GM04503 (cell line): ENCODE data around the gene LPCAT1.
"Not testable (repeated sequence)": the region's sequence is repeated elsewhere in the genome, so short reads cannot be mapped to it uniquely, and the experiment has no call there.

Experiments
- DNase-seq: peaks from one replicate; pipeline ENCODE4 v3.0.0-alpha.2; 2012; ENCODE audit warnings: low read depth

Gene LPCAT1

DNA sequence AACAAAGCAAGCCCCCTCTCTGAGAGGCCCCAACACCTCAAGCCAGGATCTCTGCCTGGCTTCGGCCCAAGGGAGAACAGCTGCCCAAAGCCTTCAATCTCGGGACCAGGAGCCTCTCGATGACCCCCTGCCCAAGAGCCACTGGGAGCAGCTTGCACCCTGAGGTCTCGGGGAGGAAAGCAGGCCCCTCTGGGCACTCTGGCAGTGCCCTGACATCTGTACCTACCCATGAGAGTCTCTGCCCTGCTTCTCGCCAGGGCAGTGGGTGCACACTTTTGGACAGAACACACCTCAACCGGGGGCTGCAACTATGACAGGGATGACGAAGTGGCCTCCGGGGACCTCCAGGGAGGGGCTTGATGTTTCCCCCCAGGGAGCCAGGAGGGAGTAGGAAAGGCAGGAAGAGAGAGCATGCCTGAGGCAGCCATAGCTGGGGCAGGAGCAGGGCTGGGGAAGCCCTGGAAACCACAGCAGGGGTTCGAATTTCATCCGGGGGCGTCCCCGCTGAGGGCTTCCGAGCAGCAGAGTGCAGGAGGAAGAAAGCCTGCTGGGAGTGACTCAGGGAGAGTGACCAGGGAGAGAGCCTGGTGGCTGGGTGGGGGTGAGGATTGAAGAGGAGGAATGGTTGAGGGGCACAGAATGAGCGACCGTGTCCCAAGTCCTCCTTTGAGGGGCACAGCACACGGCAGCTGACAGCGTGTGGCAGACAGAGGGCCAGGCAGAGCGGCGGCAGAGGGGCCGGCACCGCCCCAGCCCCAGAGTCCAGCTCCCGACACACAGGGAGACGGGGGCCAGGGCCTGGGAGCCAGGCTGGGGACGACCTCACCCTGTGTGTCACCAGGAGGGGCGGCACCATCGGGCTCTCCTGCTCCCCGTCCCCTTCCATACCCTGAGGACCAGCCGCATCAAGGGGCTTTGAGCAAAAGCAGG is 1.8 kb downstream of the LPCAT1 start:
- no peak for DNase-seq

DNA sequence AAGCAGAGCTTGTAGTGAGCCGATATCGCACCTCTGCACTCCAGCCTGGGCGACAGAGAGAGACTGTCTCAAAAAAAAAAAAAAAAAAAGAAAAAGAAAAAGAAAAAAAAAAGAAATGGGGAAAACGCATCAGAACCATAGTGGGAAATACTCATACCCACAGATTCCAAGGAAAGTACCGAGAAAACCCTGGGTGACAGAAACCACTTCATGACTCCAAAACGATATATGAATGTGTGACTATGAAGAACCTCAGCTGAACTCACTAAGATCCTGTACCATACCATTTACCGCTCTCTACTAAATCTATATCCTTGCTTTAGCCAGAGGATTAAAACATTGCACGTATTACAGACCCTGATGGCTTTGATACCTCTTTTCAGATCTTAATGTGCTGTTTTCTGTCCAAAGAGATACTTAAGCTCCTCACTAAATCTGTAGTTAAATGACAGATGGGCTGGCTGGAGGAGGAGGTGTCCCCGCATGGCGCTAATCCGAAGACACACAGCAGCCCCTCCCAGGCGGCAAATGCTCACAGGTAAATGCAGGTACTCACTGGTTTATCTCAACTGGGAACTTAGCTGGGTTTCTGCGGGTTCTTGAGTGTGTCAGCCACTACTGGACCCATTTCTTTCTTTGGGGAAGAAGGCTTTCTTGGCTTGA is 2.8 kb downstream of the LPCAT1 start:
- no peak for DNase-seq

DNA sequence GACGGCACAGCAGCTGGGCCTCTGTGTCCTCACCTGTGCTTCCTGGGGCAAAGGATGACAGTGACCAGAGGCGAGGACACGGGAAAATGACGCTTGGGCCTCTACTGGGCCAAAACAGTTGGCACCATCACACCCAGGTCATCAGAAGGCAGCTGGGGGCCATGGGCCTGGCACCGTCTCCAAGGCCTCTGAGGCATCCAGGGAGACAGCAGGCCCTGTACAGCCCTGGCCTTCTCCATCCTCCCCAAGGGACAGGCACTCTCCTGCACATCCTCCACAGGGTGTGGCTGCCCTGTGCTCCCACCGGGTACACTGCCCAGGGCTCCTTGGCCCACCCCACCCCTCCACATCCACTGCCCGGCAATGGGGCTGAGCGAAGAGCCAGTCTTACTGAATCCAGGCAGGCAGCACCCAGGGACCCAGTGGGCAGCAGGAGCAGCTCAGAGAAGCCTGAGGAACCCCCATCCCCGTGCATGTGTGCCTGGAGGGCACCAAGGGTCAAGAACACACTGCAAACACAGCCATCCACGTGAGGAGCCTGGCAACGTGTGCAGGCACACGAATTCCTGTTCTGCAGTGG is 4.0 kb downstream of the LPCAT1 start:
- no peak for DNase-seq

DNA sequence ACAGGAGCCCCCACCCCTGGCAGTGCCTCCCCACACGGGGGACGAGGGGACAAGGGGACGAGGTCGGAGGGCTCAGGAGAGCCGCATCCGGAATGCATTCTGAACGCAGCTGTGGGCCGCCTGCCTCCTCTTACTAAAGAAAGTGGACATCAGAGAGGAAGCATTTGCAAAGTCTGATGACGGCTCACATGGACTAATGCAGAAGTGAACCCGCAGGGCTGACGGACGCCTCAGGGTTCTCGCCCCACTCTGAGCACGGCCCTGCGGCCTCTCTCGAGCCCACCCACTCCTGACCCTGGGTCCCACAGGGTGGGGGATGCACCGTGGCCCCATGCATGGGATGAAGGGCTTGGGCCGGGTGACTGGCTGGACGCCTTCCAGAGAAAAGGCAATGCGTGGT is 5.9 kb downstream of the LPCAT1 start:
- no peak for DNase-seq

DNA sequence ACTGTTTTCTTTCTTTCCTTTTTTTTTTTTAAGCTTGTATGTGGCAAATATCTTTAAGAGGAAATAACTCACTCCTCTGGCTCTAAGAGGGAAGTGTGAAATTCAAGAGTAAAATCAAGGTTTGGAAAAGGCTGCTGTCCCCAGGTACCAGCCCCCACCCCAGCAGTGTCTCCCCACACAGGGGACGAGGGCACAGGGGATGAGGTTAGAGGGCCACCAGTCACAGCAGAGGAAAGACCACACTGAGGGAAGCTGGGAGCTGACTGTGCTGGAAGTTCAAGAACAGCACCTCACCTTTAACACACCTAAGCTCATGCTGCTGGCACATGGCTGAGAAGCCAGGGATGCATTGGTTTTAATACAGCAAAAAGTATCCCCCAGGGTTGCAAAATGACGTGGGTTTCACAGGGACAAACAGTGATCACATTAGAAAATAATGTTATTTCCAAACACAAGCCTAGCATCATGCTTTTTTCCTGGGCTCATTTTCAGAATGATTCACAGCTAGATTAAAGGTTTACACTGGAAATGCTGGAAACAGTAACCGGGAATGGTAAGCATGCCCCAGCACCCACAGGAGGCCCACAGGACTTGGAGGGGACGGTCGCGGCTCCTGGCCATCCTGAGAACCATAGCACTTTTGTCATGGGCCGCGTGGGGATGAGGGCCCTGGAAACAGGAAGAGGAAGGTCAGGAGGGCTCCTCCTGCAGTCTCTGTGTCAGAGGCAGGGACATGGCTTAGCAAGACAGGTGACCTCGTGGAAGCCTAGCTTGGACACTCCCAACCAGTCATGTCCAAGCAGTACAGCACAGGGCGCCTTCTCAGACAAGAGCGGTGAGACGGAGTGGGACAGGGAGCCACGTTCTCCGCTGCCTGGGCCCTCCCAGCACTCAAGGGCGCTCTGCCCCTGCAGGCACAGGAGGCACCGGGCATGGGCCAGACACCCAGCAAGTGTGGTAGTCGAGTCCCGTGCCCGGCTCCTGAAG is 6.9 kb downstream of the LPCAT1 start:
- peak; percentile 69 for DNase-seq

DNA sequence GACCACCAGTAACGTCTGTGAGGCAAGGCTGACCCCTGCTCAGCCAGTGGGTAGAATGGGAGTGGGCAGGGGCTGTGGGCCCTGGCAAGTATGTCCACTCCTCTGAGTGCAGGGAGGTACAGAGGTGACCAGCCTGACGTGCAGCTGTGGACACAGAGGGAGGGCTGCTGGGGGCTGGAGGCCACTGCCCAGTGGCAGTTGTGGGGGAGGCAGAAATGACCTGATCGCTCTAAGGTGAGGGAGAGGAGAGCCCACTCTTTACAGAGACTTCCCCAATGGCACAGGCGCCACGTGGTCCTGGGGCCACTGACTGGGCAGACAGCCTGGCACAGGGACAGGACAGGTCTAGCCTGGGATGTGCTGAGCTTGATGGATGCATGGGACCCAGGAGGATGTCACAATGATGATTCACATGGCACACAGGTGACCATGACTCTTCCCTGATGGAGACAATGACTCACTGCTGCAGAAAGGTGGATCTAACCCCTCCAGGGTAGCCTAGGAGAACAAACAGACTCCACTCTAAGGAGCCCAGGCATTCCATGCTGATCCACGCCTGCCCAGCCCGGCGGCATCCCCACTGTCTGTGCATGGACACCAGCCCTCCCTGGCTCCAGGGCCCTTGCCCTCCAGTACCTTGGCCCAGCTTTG is 7.7 kb downstream of the LPCAT1 start:
- no peak for DNase-seq

DNA sequence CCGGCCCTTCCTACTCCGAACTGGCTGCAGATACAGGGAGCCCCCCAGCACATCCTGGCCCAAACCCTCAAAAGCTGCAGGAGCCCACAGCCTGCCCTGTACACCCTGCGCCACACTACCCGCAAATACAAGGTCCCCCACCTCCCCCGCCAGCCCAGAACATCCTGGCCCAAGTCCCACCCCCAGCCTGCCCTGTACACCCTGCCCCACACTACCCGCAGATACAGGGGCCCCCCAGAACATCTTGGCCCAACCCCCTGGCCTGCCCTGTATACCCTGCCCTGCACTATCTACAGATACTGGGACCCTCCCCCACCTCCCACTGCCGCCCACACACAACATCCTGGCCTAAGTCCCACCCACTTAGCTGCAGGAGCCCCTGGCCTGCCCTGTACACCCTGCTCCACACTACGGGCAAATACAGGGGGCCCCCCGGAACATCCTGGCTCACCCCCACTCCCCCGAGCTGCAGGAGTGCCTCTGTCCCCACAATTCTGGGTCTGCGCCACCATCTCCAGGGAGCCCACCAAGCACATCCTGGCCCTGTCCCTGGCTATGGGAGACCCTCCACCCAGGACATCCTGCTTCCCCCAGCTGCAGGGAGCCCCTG is 8.3 kb downstream of the LPCAT1 start:
- DNase-seq, result no peak

DNA sequence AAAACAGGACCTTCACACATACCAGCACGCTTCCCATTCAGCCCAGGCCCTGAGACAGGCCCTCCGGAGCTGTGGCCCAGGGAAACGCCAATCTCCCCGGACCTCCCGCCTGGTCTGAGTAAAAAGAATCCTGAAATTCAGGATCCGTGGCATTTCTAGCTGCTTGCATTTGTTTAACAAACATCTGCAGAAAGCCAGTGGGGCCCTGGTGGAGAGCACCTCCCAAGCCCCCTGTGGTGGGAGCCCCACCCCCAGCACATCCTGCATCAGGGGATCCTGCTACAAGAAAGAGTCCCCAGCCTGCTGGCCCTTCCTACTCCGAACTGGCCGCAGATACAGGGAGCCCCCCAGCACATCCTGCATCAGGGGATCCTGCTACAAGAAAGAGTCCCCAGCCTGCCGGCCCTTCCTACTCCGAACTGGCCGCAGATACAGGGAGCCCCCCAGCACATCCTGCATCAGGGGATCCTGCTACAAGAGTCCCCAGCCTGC is 8.9 kb downstream of the LPCAT1 start:
- not testable (repeated sequence) for DNase-seq

DNA sequence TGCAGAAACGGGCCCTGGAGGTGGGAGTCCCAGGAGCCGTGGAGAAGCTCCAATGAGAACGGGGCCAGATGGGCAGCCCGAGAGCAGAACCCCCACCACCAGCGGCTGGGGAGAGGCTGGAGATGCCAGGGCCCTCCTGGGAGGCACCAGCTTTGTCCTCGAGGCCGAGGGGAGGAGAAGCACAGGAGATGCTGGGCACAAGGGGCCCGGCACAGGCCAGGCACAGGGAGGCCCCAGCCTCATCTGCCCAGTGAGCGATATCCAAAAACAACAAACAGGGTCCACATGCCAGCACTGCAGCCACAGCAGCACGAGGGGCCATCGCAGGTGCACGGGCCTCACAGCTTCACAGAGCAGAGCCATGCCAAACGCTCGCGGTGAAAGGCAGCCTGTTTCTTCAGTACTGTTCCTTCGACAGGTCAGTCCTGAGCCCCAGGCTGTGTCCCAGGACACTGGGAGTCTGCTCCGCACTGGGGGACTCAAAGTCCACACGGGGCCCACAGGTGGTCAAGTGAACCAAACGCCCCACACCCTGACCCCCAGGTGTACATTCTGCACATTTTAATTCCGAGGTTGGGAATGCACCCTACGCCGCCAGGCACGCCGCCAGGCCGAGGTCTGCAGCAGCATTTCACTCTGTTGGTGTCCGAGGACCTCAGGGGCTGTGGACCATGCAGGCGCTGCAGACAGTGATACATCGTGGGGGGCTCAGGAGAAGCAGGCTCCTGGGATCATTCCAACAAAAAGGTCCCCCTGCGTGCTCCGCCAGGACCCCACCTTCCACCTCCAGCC is 9.5 kb downstream of the LPCAT1 start:
- no peak for DNase-seq

DNA sequence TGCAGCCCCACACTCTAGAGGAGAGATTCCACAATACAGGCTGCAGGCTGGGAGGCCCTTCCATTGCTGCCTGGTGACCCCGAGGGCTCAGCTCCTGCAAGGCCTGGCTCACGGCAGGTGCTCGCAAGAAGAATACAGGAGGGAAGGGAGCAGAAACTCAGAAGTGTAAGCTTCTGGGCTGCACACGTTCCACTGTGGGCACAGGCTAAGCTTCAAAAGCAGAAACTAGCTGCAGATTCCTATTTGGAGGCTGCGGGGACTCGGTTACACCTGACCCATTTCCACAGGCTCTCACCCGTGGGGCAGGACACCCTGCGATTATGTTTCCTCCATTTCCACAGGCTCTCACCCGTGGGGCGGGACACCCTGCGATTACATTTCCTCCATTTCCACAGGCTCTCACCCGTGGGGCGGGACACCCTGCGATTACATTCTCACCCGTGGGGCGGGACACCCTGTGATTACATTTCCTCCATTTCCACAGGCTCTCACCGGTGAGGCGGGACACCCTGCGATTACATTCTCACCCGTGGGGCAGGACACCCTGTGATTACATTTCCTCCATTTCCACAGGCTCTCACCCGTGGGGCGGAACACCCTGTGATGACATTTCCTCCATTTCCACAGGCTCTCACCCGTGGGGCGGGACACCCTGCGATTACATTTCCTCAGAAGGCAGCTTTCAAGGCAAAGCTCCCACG is 10.3 kb downstream of the LPCAT1 start:
- DNase-seq, result no peak

DNA sequence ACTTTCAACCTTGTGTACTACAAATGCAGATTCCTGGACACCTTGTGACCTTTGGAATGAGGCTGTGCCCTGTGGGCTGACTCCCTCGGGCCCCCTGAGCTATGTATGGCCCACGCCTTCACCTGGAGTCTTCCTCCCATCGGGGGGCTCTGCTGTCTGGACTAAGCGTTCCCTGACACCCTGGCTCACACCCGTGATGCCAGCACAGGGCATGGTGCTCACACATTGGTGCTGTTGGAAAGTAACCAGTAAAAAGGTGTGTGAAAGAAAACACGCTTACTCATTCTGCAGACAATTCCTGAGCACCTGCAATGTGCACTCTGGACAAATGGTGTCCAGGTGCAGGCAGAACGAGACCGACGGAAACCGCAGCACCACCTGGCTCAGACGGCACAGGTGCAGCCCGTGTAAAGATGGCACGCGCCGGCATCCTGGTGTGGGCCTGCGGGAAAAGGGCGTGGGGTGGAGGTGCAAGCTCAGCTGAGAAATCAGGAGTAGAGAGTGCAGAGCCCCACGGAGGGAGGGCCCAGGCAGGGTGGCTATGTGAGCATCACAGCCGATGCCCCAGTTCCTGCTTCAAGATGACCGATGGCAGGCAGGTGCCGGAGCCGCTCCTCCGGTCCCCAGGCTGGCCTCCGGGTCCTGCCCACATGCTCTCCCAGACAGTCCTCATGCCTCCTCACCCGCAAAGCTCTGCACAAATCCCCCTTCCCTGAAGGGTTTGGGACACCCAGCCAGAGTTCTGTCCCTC is 11.0 kb downstream of the LPCAT1 start:
- DNase-seq, result no peak

DNA sequence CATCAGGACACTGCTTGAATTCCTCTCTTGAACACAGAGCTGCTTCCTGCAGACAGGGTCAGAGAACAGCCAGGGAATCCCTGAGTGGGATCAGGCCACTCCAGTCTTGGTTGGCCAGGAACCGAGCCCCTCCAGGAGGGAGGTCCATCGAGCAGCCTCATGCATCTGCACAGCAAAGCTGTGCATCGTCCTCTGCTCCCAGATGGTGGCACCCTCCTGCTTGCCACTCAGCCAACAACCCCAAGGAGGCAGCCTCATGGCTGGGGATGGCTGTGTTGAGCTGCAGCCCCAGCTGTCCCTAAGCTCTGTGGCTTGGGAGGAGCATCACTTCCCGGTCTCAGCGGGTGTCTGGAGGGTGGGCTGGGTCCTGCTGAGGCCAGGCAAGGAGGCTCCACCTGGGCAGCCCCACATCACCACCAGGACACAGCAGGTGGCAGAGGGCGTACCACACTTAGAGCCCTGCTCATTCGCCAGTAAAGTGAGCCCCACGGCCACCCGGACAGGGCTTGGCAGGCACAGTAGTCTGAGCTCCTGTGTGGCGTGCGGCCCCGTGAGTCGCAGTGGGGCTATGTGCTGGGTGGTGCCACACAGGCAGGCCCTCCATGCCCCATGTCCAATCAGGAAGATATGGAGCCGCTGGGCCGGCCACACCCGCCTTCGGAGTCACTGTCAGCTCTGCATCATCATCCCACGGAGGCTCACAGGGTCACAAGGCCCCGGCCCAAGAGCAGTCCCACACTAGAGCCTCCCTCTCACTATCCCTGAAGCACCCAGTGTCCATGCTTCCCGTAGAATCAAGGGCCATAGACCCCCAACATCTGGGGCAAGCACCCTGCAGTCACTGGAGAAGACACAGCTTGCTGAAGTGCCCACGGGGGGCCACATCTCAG is 11.9 kb downstream of the LPCAT1 start:
- DNase-seq, result no peak

DNA sequence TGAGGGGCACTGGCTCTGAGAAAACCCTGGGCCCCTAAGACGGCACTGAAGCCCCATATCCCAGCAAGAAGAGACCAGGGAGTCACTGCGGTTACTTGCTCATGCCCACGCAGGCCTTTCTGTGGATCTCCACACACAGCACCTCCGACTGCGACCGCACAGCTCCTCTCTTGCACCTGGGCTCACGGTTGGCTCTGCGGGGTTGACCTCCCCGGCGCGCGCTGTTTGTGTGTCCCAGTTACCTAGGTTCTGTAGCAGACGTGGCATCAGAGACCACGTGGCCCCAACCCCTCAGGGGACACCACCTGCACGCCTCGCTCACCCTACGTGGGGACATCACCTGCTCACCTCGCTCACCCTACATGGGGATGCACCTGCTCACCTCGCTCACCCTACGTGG is 12.7 kb downstream of the LPCAT1 start:
- DNase-seq, result no peak

DNA sequence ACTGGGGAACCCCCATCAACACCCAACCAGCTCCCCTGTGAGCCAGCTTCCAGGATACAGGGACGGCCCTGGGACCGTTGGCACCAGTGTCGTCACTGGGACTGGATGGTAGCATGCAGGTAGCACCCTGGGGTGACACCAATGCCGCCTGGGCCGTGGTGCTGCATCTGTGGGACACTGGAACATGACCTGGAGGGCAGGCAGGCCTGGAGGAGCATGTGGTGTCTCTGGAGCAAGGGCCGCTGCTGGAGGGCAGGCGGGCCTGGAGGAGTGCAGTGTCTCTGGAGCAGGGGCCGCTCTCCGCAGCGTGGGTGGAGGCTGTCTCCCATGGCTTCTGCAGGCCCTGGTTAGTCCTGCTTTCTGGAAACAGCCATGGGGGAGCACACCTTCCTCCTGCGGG is 13.1 kb downstream of the LPCAT1 start:
- no peak for DNase-seq

DNA sequence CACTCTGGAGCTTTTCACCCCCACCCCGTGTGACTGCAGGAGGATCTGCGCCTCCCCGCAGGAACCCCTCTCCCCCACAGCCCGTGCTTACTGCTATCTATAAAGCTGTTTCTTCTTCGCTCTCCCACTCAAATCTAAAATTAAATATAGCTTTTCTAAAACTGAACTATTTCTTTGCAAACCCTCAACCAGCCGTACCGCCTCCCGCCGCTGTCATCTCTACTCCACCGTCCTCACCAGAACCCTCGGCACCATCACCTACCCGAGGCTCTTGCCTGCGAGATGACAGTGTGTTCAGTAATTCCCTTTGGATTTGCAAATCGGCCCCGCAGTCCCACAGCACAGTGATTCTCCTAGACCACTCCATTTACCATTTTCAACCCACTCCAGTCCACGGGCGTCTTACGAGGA is 13.6 kb downstream of the LPCAT1 start:
- DNase-seq, result no peak

DNA sequence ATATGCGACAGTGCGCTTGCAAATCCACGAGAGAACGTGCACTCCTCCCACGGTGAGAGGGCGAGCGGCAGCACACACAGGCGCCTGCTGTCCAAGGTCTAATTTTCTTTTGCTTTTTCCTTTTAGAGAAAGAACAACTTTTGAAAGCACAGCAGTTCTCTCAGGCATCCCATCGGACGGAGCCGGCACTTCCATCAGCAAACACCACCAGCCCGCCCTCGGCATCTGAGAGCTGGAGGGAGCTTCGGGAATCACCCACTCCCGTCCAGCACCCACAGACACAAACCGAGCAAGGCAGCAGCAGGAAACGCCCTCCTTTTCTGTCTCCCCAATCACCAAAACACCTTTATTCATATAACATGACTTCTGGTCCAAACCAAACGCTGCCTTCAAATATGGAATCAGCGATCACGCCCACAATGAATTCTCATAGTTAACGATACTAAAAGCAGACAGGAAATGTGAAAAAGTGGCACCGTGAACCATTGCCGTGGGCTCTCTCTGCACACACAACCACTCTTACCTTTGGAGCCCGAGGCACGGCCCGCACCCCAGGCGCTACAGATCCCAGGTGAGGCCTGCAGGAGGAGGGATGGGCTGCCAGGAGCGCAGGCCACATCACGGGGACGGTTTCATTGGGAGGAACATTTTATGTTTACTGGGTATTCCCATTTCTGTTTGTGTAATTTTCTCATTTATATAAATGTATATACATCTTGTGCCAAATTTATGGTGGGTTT is 14.2 kb downstream of the LPCAT1 start:
- DNase-seq, result no peak
